GM19324 (cell line): ENCODE data around the gene PCSK1.
"Not testable (repeated sequence)": the region's sequence is repeated elsewhere in the genome, so short reads cannot be mapped to it uniquely, and the experiment has no call there.

Source experiments
- ATAC-seq: cut with Tn5 transposase; IDR thresholded peaks from one replicate; pipeline ENCODE4 v1.9.1; 2021; ENCODE audit warnings: mild to moderate bottlenecking, moderate library complexity; ENCODE audit not compliant: unreplicated experiment, low FRiP score

Gene PCSK1

DNA sequence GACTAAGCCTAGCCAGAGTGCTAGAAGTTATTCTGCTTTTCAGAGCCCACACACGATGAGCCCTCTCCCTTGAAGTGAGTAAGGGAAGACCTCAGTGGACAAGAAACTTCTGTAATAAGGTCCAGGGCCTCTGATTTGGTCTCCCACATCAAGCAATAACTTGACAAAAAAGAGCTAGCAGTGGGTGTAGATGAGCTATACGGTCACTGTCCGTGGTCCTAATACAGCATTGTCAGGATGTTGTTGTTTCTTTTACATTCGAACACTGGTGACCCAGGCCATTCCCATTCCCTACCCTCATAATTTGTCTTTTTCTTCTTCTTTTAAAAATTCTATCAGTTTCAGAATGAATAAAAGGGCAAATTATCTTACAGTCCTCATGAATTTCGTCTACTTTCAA is 5.2 kb downstream of the PCSK1 start:
- ATAC-seq = no peak

DNA sequence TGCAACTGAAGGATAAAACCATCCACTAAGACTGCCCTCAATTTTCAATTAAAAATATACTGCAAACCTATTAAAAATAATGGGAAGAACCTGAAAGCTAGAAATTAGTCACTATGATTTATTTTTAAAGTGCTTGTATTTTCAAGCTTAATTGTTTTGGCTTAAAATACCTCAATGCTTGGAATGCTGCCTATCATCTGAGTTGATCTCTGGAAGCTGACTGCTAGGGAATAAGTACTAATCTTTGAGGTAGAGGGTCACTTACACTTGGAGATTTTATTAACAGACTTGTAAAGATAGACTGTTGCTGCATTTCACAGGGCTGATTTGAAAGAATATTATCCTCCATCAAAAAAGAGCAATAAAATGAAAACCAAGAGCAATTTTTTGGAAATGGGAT is 6.2 kb downstream of the PCSK1 start:
- ATAC-seq = no peak

DNA sequence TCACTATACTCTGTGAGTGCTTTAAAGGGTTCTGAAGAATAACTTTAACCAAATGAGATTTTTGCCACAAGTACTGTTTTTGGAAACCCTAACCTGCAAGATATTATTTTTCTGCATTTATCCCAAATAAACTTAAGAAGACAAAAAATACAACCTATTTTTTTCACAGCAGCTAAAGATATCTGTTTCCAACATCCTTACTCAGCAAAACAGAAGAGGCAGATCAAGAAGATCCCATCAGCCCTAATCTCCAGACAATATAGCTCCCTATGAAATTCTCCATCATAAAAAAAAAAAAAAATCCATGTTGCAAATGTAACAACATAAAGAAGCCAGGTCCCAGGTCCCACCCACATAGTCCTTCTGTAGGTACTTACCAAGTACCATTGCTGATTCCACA is 7.6 kb downstream of the PCSK1 start:
- no peak for ATAC-seq

DNA sequence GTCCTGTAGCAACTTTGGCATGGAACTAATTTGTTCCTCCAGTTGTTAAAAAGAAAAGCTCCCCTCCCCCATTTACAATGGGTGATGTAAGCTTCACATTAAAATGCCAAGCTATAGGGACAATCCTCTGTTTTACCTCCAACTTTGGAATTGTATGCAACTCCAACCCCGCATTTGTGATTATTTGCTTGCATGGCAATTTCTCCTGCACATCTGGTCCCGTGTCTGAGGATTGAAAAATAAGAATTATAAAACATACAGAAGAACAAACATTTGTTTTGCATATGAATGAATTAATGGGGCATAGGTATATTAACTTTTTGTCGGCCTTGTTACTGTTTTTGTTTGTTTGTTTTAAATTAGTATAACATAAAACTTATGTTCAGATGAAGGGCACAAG is 17.2 kb downstream of the PCSK1 start:
- no peak for ATAC-seq

DNA sequence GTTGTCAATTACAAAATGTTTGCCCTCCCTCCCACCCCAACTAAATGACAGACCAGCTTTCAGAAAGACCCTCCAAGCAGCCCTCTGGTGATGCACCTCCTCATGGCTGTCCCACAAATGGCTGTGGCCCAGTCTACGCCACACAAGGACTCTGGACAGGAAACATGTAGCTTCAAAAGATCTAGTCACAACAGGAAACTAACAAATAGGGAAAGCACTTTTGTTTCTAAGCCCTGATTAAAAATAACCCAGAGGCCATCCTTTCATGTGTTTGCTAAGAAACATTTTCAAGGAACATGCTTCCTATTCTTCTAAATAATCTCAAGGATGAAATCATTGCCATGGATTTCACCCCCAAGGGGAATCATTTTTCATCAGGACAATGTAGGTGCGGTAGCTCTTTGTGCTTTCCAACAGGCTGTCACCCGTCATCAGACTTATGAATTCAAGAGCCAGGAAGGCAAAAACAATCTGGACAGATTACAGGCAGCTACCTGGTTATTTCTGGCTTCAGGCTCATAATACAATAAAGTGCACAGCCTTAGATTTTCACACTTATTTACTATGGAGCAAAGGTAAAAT is 20.1 kb downstream of the PCSK1 start:
- ATAC-seq = no peak

DNA sequence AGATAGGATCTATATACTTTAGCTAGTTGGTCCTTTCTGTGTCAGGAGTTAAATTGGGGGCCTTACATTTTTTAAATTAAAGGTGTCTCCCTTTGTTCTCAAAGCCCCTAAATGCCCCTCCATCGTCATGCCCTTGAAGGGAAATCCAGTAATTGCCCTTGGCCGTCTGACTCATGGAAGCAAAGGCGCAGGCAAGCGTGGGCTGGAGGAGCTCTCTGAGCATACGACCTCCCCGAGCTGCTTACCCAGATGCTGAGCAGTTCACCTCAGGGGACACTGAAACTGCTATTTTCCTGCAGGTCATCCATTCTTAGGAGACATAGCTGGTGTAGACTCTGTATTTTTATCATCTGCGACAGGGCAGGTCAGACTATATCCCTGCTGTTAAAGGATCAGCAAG is 23.0 kb downstream of the PCSK1 start:
- ATAC-seq = no peak

DNA sequence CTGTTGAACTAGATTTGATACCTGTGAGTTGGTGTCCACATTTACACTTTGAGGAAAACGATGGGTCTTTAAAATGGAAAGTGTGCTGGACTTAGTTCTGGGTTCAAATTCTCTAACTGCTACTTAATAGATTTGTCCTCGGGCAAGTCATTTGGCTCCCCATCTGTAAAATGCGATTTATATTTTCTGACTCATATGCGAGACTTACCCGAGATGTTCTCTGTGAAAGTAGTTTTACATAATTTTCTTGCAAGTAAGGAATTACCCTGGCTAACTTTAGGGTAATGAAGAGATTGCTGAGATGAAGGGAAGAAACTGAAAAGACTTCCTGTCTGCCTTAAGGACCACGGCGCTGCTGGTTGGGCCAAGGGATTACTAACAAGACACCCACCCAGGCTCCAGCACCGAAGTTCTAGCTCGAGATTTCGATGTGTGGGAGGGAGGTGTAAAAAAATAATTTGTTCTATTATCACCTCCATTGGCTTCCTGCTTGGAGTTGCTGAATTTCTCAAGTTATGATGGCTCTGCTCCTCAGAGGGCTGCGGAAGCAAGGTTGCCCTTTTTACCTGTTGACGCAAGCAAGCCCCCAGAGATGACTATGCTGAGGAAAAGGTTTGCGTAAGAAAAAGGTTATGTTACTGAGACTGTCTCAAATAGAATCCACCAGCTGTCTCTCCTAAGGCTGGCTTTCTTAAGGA is 24.1 kb downstream of the PCSK1 start:
- ATAC-seq = no peak

DNA sequence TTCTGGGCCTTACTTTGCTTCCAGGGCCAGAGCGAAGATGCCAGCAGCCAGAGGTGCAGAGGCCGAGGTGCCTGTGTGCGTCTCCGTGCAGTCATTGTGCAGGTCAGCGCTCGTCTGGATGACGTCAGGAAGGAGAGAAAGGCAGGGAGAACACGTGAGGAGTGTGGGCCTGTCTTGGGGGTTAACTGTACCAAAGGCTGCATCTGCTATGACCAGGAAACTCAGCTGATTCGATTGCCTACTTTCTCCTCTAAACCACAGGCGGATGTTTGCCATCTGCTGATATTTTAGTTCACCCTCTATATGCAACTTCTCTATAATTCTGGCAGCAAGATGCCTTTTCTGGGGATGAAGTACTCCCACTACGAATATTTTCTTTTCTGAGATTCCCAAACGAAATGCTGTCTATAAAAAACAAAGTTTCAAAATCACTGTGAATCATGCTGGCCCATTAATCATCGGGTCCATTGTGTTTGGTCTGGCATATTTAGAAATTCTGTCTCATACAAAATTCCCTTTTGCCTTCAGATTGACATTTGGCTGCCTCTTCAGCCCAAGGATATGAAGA is 24.8 kb downstream of the PCSK1 start:
- no peak for ATAC-seq

DNA sequence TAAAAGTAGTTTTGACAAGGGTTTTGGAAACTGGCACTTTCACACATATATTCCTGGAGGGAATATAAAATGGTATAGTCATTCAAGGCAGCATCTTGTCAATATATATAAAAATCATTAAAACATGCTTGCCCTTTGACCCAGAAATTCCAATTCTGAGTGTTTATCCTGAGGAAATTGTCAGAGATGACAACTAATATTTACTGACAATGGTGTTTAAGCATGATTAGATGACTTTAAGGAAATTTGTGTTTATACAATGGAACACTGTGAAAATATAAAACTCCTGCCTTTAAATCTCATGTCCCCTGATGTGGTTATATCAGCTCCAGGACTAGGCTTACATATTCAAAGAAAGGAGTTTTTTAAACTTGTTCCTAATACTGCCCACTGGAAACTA is 25.6 kb downstream of the PCSK1 start:
- no peak for ATAC-seq

DNA sequence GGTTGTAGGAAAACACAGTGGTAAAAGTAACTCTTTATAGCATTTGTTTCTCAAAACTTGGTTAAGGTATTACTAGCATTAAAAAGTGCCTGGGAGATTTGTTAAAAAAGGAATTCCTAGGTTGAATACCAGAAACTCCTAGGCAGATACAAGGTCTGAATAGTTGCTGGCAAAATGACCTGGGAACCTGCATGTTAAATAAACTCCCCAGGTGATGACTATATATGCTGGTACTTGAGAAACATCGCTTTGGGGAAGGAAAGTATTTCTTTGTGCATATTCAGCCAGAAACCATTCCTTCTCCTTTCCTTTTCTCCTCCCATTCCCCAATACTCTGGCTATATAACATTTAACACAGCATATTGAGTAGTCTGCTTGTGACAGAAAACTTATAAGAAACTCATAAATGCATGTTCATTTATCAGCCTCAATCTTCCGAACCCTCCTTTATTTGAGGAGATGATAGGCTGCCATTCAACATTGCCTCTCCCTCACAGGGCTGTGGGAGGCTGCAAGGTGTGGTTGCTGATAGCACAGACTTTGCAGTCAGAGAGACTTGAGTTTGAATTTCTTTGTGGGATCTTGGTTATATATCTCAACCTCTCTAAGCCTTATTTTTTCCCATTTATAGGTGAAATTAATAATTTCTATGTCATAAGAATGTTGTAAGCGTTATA is 28.7 kb downstream of the PCSK1 start:
- no peak for ATAC-seq

DNA sequence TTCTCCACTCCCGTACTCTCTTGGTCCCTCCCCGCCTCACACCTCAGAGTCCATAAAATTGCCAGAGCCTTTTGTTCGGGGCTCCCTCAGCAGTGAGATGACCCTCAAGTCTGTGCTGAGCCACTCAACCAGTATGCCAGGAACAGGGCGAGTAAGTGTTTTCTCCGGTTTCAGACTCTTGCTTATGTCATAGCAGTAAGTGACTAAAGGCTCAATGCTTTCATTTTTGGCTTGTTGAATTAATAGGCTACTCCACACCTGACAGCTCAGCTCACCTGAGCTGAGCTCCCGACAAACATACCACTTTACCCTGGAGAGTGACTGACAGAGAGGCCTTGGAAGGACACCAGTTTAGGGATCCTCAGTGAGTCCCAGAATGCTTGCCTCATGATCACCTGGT is 30.5 kb downstream of the PCSK1 start:
- ATAC-seq = no peak

DNA sequence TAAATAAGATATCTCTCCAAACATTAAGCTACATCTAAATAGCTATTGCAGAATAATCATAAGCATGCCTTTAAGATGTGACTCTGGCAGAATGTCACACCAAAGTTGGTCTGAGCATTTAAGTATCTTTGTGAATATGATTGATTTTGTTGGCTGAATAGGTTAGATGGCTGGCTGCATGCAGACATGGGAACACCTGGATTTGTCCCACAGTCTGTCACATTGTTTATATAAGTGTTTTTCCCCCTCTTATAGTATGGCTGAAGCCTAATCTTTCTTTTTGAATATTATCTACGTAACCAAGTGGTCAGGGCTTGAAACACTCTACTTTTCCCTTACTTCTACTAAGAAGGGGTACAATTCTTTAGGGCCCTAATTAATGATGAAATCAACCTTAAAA is 36.2 kb downstream of the PCSK1 start:
- ATAC-seq = no peak

DNA sequence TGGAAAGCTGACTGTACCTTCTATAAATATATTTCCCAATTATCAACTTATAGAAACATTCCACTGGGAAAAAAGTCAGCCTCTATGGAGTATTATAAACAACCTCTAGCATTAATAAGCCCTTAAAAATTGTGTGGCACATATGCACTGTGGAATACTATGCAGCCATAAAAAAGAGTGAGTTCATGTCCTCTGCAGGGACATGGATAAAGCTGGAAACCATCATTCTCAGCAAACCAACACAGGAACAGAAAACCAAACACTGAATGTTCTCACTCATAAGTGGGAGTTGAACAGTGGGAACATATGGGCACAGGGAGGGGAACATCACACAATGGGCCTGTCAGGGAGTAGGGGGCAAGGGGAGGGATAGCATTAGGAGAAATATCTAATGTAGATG is 37.8 kb downstream of the PCSK1 start:
- not testable (repeated sequence) for ATAC-seq

DNA sequence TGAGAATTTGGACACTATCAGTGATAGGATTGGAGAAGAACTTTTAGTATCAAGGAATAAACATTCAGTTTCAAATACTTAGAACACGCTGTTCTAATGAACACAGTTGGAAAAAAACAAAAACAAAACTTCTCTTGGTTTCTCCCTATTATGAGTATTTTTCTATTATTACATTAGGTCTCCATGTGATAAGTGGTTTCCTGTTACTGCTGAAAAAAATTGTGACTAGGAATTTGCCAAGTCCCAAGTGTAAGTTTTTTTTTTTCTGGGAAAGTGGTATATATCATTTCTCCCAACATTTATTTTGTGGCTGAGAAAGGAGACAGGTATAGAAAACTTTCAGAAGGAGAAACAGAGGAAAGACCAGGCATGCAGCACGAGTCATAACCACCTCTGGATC is 41.1 kb downstream of the PCSK1 start:
- ATAC-seq = no peak

DNA sequence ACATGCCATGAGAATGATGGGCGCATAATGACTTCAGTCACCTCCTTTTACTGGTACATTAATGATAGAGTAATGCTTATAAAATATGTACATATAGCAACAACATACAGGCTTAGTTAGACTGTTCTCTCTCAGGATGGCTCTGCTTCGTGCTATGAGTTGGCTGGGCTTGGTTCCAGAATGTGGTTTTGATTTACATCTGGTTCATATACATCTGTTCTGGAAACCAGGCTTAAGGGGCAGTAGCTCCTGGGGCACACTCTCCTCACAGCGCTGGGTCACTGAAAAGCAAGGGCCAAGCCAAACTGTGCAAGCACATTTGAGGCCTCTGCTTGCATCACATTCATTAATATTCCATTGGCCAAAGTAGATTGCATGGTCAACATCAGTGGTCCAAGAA is 44.9 kb downstream of the PCSK1 start:
- ATAC-seq = no peak

DNA sequence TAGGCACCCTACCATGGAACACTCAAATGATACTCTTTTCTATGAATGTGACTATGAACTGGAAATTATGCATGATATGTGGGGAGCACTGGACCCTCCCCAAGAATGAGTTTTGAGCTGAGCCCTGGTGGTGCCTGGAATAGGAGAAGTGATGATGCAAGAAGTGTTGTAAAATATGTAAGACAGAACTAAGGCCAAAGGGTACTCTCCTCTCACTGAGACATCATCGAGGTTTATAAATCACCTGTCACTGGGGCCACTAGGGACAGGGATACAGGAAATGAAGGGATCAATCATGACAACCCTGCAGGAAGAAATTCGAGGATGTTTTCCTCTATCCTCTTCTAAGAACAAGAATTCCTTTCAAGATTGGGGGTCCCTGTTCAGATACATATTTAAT is 45.4 kb downstream of the PCSK1 start:
- no peak for ATAC-seq

DNA sequence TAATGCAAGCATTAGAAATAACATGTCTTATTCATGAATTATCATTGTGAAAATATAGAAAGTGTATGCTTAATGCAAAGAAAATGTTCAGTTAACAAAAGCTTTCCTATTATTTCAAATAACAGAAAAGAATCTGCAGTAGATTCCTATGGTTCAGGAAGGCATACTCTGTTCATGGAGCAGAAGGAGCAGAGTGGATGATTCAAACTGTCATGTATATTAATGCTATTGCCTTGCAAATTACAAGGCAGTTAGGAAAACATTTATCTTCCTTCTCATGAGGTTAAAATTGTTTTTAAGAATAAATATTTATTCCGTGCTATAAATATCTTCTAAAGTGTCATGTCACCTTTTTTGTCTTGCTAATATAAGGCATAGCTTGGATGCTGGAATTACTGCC is 47.5 kb downstream of the PCSK1 start:
- ATAC-seq = no peak

DNA sequence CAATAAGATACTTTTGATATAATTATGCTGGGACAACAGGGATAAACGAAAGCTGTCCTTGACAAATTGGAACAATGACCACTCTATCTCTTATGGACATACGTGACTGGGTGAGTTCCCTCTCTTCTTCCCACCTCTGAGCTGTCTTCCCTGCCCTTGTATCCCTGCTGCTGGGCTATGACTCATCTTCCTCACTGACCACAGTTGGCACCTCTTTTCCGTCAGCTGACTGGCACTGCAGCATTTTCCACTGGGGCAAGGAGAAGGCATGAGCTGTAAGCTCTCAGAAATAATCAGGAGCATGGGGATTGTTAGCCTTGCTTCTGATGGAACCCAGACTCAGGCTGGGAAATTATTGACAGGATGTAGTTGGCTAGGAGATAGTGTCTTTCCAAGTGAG is 48.7 kb downstream of the PCSK1 start:
- ATAC-seq = no peak

DNA sequence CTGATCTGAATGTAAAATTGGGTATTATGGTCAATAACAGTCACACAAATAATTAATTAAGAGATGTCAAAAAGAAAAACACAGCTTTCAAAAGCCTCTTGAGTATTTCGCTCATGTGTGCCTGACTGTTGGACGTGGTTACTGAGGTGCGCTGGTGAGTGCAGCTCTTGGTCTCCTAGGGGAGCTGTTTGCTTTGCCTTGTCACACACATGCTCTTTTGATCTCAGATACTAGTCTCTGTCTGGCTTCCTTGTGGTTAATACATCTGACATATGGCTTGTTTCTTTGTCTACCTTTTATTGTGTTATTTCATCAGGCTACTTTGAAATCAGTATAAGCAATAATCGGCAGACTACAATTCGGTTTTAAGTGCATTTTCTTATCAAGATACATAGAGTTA is 51.5 kb downstream of the PCSK1 start:
- no peak for ATAC-seq

DNA sequence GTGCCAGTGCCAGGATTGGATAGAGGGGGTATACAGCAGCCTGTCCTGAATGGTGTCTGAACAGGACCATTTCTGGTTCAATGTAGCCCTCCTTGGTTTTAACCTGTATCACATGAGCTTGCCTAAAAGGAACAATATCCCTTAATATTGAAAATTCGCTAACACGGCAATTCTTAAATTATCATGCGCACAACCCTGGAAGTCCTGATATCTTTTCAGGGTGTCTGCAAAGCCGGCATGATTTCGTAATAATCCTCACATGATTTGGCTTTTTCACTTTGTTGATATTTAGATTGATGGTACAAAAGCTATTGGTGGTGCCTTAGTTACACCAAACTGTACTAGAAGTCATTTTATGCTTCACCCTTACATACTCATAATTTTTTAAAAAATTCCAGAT is 53.2 kb downstream of the PCSK1 start:
- ATAC-seq = no peak

DNA sequence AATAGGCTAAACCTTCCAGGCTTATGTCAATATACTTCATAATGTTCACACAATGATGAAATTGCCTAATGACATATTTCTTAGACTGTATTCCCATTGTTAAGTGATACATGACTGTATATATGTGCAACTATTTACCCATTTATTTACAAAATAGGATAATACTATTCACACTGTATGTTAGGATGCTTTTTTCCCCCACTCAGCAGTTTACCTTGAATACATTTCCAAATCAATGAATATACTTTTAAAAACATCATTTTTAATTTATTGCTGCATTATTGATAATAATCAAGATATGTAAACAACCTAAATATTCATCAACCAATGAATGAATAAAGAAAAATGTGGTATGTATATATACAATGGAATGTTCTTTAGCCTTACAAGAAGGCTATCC is 55.5 kb downstream of the PCSK1 start:
- no peak for ATAC-seq

DNA sequence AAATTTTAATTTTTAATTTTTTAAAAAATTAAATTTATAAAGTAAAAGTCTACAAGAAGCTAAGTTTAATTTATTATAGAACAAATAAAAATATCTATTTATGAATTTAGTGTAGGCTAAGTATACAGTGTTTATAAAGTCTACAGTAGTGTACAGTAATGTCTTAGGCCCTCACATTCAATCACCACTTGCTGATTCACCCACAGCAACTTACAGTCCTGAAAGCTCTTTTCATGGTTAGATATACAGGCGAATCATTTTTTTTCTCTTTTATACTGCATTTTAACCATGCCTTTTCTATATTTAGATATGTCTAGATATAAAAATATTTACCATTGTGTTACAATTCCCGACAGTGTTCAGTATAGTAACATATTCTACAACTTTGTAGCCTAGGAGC is 55.9 kb downstream of the PCSK1 start:
- no peak for ATAC-seq
